ENCODE measurements around the gene OBP2B.
"Not testable (repeated sequence)": the region's sequence is repeated elsewhere in the genome, so short reads cannot be mapped to it uniquely, and the experiment has no call there.

- not testable (repeated sequence) for TF ChIP-seq CTCF (conservative IDR thresholded peaks at IDR 0.05); ZFX (IDR thresholded peaks at IDR 0.05)
Measured at GRCh38 chr9:133169687-133170086, 39.4 kb downstream of the OBP2B start.

All from C4-2B (cell line).